Measurements from ENCODE around the gene PRDX1.
"Not testable (repeated sequence)": the region's sequence is repeated elsewhere in the genome, so short reads cannot be mapped to it uniquely, and the experiment has no call there.

The PRDX1 gene

GRCh38 chr1:45490121-45490625 is 31.5 kb downstream of the PRDX1 start:
- Histone ChIP-seq H3K9me3 (ENCODE audit: insufficient read depth, low read length) (no peaks in the 10 kb centered on the region), H3K36me3 (replicated peaks; ENCODE audit: low read depth, low read length) (no peaks in the 10 kb centered on the region), H3K27me3 (ENCODE audit: low read depth, low read length) (peaks cover 17% of the 10 kb centered on the region), H4K20me1 (ENCODE audit: insufficient read depth, low read length) (no peaks in the 10 kb centered on the region), H3K4me2 (ENCODE audit: low read length) (peak overlapping the region; percentile 100), H3K27ac (ENCODE audit: low read length) (no peak overlapping the region), H3K79me2 (ENCODE audit: low read length) (no peaks in the 10 kb centered on the region), H3K4me1 (ENCODE audit: low read length) (peaks cover 17% of the 10 kb centered on the region), H2AFZ (ENCODE audit: low read depth, low read length) (peak overlapping the region; percentile 48; the same call in 1 of the 2 replicates), H3K4me3 (ENCODE audit: low read length) (peak overlapping the region; percentile 95), H3K9ac (ENCODE audit: low read length) (peak overlapping the region; percentile 76)
- no peak for TF ChIP-seq CTCF (IDR thresholded peaks at IDR 0.05; ENCODE audit: low read depth, low read length)
- TF ChIP-seq EZH2phosphoT487 (IDR thresholded peaks at IDR 0.05; ENCODE audit: low read depth): no peak

- not testable (repeated sequence) for H3K79me2 ChIP-seq (ENCODE audit: low read length); H3K9me3 ChIP-seq (ENCODE audit: insufficient read depth, low read length); H2AFZ ChIP-seq (ENCODE audit: low read depth, low read length); H3K27ac ChIP-seq (ENCODE audit: low read length); H3K36me3 ChIP-seq (replicated peaks; ENCODE audit: low read depth, low read length); H4K20me1 ChIP-seq (ENCODE audit: insufficient read depth, low read length)
- Histone ChIP-seq H3K4me1 (ENCODE audit: low read length) (peaks cover 17% of the 10 kb centered on the region), H3K4me3 (ENCODE audit: low read length) (peak overlapping the region; percentile 95), H3K9ac (ENCODE audit: low read length) (peak overlapping the region; percentile 76; the same call in 1 of the 2 replicates), H3K27me3 (ENCODE audit: low read depth, low read length) (peaks cover 17% of the 10 kb centered on the region), H3K4me2 (ENCODE audit: low read length) (peak overlapping the region; percentile 100)
Measured at GRCh38 chr1:45489379-45489778, 32.3 kb downstream of the PRDX1 start.

DNA sequence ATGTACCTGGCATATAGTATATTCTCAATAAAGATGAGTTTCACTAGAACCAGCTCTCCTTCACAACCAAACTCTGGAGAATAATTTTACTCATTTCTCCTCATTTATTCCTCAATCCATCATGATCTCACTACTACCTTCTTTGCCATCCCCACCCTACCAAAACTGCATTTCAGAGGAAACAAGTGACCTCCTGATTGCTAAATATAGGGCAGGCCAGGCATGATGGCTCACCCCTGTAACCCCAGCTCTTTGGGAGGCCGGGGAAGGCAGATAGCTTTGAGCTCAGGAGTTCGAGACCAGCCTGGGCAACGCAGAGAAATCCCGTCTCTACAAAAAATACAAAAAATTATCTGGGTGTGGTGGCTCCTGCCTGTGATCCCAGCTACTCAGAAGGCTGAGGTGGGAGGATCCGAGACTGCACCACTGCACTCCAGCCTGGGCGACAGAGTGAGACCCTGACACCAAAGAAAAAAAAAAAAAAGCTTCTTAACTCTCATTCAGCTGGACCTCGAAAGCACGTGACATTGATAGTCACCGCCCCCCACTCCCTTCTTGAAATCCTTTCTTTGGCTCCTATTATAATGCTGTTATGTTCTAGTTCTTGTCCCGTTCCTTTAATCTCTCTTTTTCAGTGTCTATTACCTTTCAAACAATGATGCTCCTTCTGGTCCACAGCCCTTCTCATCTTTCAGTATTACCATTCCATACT is 32.9 kb downstream of the PRDX1 start:
- Histone ChIP-seq H3K4me2 (ENCODE audit: low read length) (peak overlapping the region; percentile 100), H3K36me3 (replicated peaks; ENCODE audit: low read depth, low read length) (no peaks in the 10 kb centered on the region), H2AFZ (ENCODE audit: low read depth, low read length) (no peak overlapping the region), H3K79me2 (ENCODE audit: low read length) (no peaks in the 10 kb centered on the region), H3K27me3 (ENCODE audit: low read depth, low read length) (peaks cover 17% of the 10 kb centered on the region), H3K4me3 (ENCODE audit: low read length) (peak overlapping the region; percentile 95), H3K27ac (ENCODE audit: low read length) (no peak overlapping the region), H3K9me3 (ENCODE audit: insufficient read depth, low read length) (no peaks in the 10 kb centered on the region), H3K4me1 (ENCODE audit: low read length) (peaks cover 17% of the 10 kb centered on the region), H3K9ac (ENCODE audit: low read length) (no peak overlapping the region), H4K20me1 (ENCODE audit: insufficient read depth, low read length) (no peaks in the 10 kb centered on the region)
- no peak for TF ChIP-seq EZH2phosphoT487 (IDR thresholded peaks at IDR 0.05; ENCODE audit: low read depth)
- TF ChIP-seq CTCF (IDR thresholded peaks at IDR 0.05; ENCODE audit: low read depth, low read length): no peak

- Histone ChIP-seq H2AFZ (ENCODE audit: low read depth, low read length) (no peak overlapping the region), H3K9me3 (ENCODE audit: insufficient read depth, low read length) (no peaks in the 10 kb centered on the region), H3K9ac (ENCODE audit: low read length) (no peak overlapping the region), H3K27me3 (ENCODE audit: low read depth, low read length) (peaks cover 17% of the 10 kb centered on the region), H3K4me2 (ENCODE audit: low read length) (no peak overlapping the region), H3K4me3 (ENCODE audit: low read length) (no peak overlapping the region), H3K4me1 (ENCODE audit: low read length) (peaks cover 12% of the 10 kb centered on the region), H3K79me2 (ENCODE audit: low read length) (no peaks in the 10 kb centered on the region), H3K27ac (ENCODE audit: low read length) (no peak overlapping the region), H3K36me3 (replicated peaks; ENCODE audit: low read depth, low read length) (no peaks in the 10 kb centered on the region), H4K20me1 (ENCODE audit: insufficient read depth, low read length) (no peaks in the 10 kb centered on the region)
- TF ChIP-seq CTCF (IDR thresholded peaks at IDR 0.05; ENCODE audit: low read depth, low read length) (no peak), EZH2phosphoT487 (IDR thresholded peaks at IDR 0.05; ENCODE audit: low read depth) (no peak)
Measured at GRCh38 chr1:45485949-45486348, 35.7 kb downstream of the PRDX1 start.
